NCI-H510A (cell line): ENCODE measurements around the gene NADSYN1.

Source experiments
- DNase-seq: peaks from one replicate; lab custom pipeline; 2025; lab: John Stamatoyannopoulos, UW

Gene NADSYN1

DNA sequence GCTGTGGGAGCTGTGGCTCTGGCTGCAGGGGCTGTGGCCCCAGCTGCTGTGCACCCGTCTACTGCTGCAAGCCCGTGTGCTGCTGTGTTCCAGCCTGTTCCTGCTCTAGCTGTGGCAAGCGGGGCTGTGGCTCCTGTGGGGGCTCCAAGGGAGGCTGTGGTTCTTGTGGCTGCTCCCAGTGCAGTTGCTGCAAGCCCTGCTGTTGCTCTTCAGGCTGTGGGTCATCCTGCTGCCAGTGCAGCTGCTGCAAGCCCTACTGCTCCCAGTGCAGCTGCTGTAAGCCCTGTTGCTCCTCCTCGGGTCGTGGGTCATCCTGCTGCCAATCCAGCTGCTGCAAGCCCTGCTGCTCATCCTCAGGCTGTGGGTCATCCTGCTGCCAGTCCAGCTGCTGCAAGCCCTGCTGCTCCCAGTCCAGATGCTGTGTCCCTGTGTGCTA lies 95.7 kb downstream of the NADSYN1 start:
- DNase-seq, result no peak
